HepG2 (cell line): ENCODE data around the gene MLX. TPM values are rescaled to one million over a fixed set of nuclear protein-coding genes. Genes with fewer than 3 reads are reported as not detected.

Experiments used
- ATAD3A ChIP-seq: sonication (generic); formaldehyde crosslinking; IDR thresholded peaks from 2 replicates; pipeline ENCODE4 v1.4.0; 2020; ENCODE audit warnings: missing genetic modification reagents
- CBX5 ChIP-seq: sonication (generic); formaldehyde crosslinking; IDR thresholded peaks from 2 replicates; pipeline ENCODE4 v1.4.0; 2020; ENCODE audit warnings: missing genetic modification reagents, borderline replicate concordance
- CCDC6 ChIP-seq: sonication (generic); formaldehyde crosslinking; IDR thresholded peaks from 2 replicates; pipeline ENCODE4 v1.8.1; 2022; ENCODE audit warnings: mild to moderate bottlenecking, missing genetic modification reagents, moderate library complexity
- CREB1 ChIP-seq, 2 experiments: fragments of 450-650 bp in 1 of 2; IDR thresholded peaks; 2 replicates each; pipeline ENCODE4 v1.6.1; 2016 to 2017; ENCODE audit warnings: control low read depth in 1 of 2, mild to moderate bottlenecking in 1 of 2, missing compliant biosample characterization in 1 of 2, missing genetic modification characterization in 1 of 2
- GTF2F1 ChIP-seq: fragments of 150-350 bp; IDR thresholded peaks from 2 replicates; pipeline ENCODE4 v1.6.1; 2014; ENCODE audit warnings: low read length
- IKZF1 ChIP-seq: fragments of 450-650 bp; IDR thresholded peaks from 2 replicates; pipeline ENCODE4 v1.7.1; 2016
- JARID2 ChIP-seq: sonication (generic); formaldehyde crosslinking; IDR thresholded peaks from 2 replicates; pipeline ENCODE4 v1.8.1; 2023; ENCODE audit warnings: missing genetic modification reagents, inconsistent platforms; ENCODE audit not compliant: insufficient replicate concordance
- MLXIP ChIP-seq: sonication (generic); formaldehyde crosslinking; IDR thresholded peaks from 2 replicates; pipeline ENCODE4 v1.9.0; 2021; ENCODE audit warnings: missing genetic modification reagents, borderline replicate concordance
- NCOR1 ChIP-seq: fragments of 200-600 bp; sonication (generic); IDR thresholded peaks from 2 replicates; pipeline ENCODE4 v1.7.0; 2017; ENCODE audit warnings: antibody characterized with exemption, low read length, borderline replicate concordance
- NR1H2 ChIP-seq: sonication (generic); formaldehyde crosslinking; IDR thresholded peaks from 2 replicates; pipeline ENCODE4 v1.8.1; 2022; ENCODE audit warnings: low read depth, missing genetic modification reagents, borderline replicate concordance
- RARG ChIP-seq: sonication (generic); formaldehyde crosslinking; IDR thresholded peaks from 2 replicates; pipeline ENCODE4 v1.4.0; 2020; ENCODE audit warnings: low read depth, mild to moderate bottlenecking, missing genetic modification reagents
- STAG1 ChIP-seq: sonication (generic); formaldehyde crosslinking; IDR thresholded peaks from 2 replicates; pipeline ENCODE4 v1.4.0; 2020; ENCODE audit warnings: missing genetic modification reagents
- TCF12 ChIP-seq, 2 experiments: fragments of 450-650 bp in 1 of 2; sonication (generic) in 1 of 2; formaldehyde crosslinking in 1 of 2; IDR thresholded peaks; 2 replicates each; pipeline versions ENCODE4 v1.6.1 to v1.8.0; 2017 to 2022; ENCODE audit warnings: antibody characterized with exemption in 1 of 2, mild to moderate bottlenecking in 1 of 2, missing genetic modification reagents in 1 of 2, moderate library complexity in 1 of 2
- TFDP1 ChIP-seq: IDR thresholded peaks from 2 replicates; pipeline ENCODE4 v1.6.1; 2016; ENCODE audit warnings: missing compliant biosample characterization, missing genetic modification reagents, borderline replicate concordance
- TGIF2 ChIP-seq: IDR thresholded peaks from 2 replicates; pipeline ENCODE4 v1.6.1; 2016; ENCODE audit warnings: control low read depth, missing compliant biosample characterization
- ZBTB42 ChIP-seq: sonication (generic); formaldehyde crosslinking; IDR thresholded peaks from 2 replicates; pipeline ENCODE4 v1.5.0; 2020; ENCODE audit warnings: mild to moderate bottlenecking, missing genetic modification reagents
- ZNF251 ChIP-seq: sonication (generic); formaldehyde crosslinking; IDR thresholded peaks from 2 replicates; pipeline ENCODE4 v1.9.0; 2021; ENCODE audit warnings: mild to moderate bottlenecking, missing genetic modification reagents
- ZNF275 ChIP-seq: sonication (generic); formaldehyde crosslinking; IDR thresholded peaks from 2 replicates; pipeline ENCODE4 v1.8.0; 2022; ENCODE audit warnings: missing genetic modification reagents, mild to moderate bottlenecking, inconsistent platforms, borderline replicate concordance
- ZNF543 ChIP-seq: sonication (generic); formaldehyde crosslinking; IDR thresholded peaks from 2 replicates; pipeline ENCODE4 v1.4.0; 2020; ENCODE audit warnings: mild to moderate bottlenecking, missing genetic modification reagents
- ZNF546 ChIP-seq: sonication (generic); formaldehyde crosslinking; conservative IDR thresholded peaks from 2 replicates; pipeline ENCODE4 v1.8.1; 2023; ENCODE audit warnings: mild to moderate bottlenecking, missing genetic modification reagents
- ZNF558 ChIP-seq: sonication (generic); formaldehyde crosslinking; IDR thresholded peaks from 2 replicates; pipeline ENCODE4 v1.9.0; 2022; ENCODE audit warnings: mild to moderate bottlenecking, missing genetic modification reagents, borderline replicate concordance
- ZNF563 ChIP-seq: sonication (generic); formaldehyde crosslinking; IDR thresholded peaks from 2 replicates; pipeline ENCODE4 v1.8.0; 2022; ENCODE audit warnings: mild to moderate bottlenecking, moderate library complexity, missing genetic modification reagents
- ZNF7 ChIP-seq: IDR thresholded peaks from 2 replicates; pipeline ENCODE4 v1.6.1; 2016; ENCODE audit warnings: missing biosample characterization, missing genetic modification reagents
- ZNF709 ChIP-seq: sonication (generic); formaldehyde crosslinking; IDR thresholded peaks from 2 replicates; pipeline ENCODE4 v1.5.0; 2020; ENCODE audit warnings: mild to moderate bottlenecking, missing genetic modification reagents
- polyA plus RNA-seq, 8 experiments: library from polyadenylated mRNA; depleted of rRNA in 3 of 8; stranded (reverse) in 7 of 8; unstranded in 1 of 8; fragments of >200 nt; fragmentation: Illumina TruSeq in 4 of 8; extraction: Trizol in 4 of 8; gene quantifications; 2 replicates each; pipeline versions ENCODE4 v1.2.1 to v1.2.3, GENCODE V29; 2011 to 2016; ENCODE audit warnings: low read depth in 4 of 8, missing spikeins in 1 of 8, mixed read lengths in 1 of 8; ENCODE audit not compliant: insufficient read depth in 1 of 8
- total RNA-seq, 5 experiments: library from RNA; depleted of rRNA; stranded (reverse); fragments of >200 nt; fragmentation: Illumina TruSeq; extraction: Trizol; gene quantifications; 2 replicates each; pipeline ENCODE4 v1.2.3, GENCODE V29; 2016; ENCODE audit warnings: low read depth in 1 of 5

The MLX gene
- total and polyA plus RNA-seq, 2 of the 13 experiments (the other 11 are each of a cell fraction or from before 2014, with no cell fraction given), result 38.9 to 74.4 TPM

- TF ChIP-seq TFDP1 (CRISPR knock-in tag) (peak; percentile 85; the same call in 1 of the 2 replicates), ZNF558 (CRISPR knock-in tag) (no peak; the same call in 1 of the 2 replicates), ZNF563 (CRISPR knock-in tag) (peak; percentile 75; the same call in 1 of the 2 replicates), JARID2 (CRISPR knock-in tag) (no peak), RARG (no peak), ATAD3A (CRISPR knock-in tag) (no peak; the same call in 1 of the 2 replicates), GTF2F1 (no peak), TCF12 (IDR thresholded peaks at IDR 0.05) (no peak), TCF12 (CRISPR knock-in tag; IDR thresholded peaks at IDR 0.05) (no peak; the same call in 1 of the 2 replicates), ZNF275 (CRISPR knock-in tag) (0 out of 2 replicates have a peak, but pooled peaks have one; percentile 21), STAG1 (no peak), TGIF2 (CRISPR knock-in tag) (peak; percentile 73; the same call in 1 of the 2 replicates), CBX5 (CRISPR knock-in tag) (peak; percentile 60; the same call in 1 of the 2 replicates), ZBTB42 (no peak), ZNF7 (CRISPR knock-in tag) (0 out of 2 replicates have a peak, but pooled peaks have one; percentile 2), ZNF543 (0 out of 2 replicates have a peak, but pooled peaks have one; percentile 28), CCDC6 (CRISPR knock-in tag) (peak; percentile 72; the same call in 1 of the 2 replicates), NR1H2 (CRISPR knock-in tag) (no peak), NCOR1 (peak; percentile 38; the same call in 1 of the 2 replicates), ZNF709 (CRISPR knock-in tag) (peak; percentile 78), IKZF1 (no peak), CREB1 (IDR thresholded peaks at IDR 0.05) (peak; percentile 73), CREB1 (CRISPR knock-in tag; IDR thresholded peaks at IDR 0.05) (no peak; the same call in 1 of the 2 replicates), ZNF546 (CRISPR knock-in tag) (0 out of 2 replicates have a peak, but pooled peaks have one; percentile 45), ZNF251 (CRISPR knock-in tag) (no peak), MLXIP (CRISPR knock-in tag) (no peak)
These were observed 25.7 kb upstream of the MLX start (continued) for GRCh38 chr17:42541041-42541833.
